ENCODE results near the gene CCSER2.

CCSER2 gene

GRCh38 chr10:84552478-84552877 is 224.1 kb downstream of the CCSER2 start:
- peak; percentile 16 for DNase-seq

- DNase-seq, result no peak
These were observed 234.2 kb downstream of the CCSER2 start for GRCh38 chr10:84562592-84562991.

GRCh38 chr10:84563355-84563754 is 235.0 kb downstream of the CCSER2 start:
- DNase-seq, result peak; percentile 82

GRCh38 chr10:84563868-84564267 is 235.5 kb downstream of the CCSER2 start:
- no peak for DNase-seq

- no peak for DNase-seq
These were observed 237.6 kb downstream of the CCSER2 start for GRCh38 chr10:84565881-84566582.

- DNase-seq, result no peak
These were observed 238.7 kb downstream of the CCSER2 start for GRCh38 chr10:84567133-84567532.

Data from NCI-H1092 treated with DMSO at 0.1 percent for 48 hours (cell line).